ENCODE results near the gene GRK5. TPM values are rescaled to one million over a fixed set of nuclear protein-coding genes. Genes with fewer than 3 reads are reported as not detected.

The GRK5 gene
- total RNA-seq, 4 donors from 2014 or later = 11.6 to 38.2 (median 21.4) TPM

- TF ChIP-seq CTCF (IDR thresholded peaks at IDR 0.05; ENCODE audit: low read depth) = no peak
These were observed 67.2 kb downstream of the GRK5 start for GRCh38 chr10:119274519-119275045.

GRCh38 chr10:119275085-119275484, 67.7 kb downstream of the GRK5 start:
- TF ChIP-seq CTCF (IDR thresholded peaks at IDR 0.05; ENCODE audit: low read depth) = no peak

- TF ChIP-seq CTCF (IDR thresholded peaks at IDR 0.05; ENCODE audit: low read depth) = no peak
These were observed 70.8 kb downstream of the GRK5 start for GRCh38 chr10:119278126-119278709.

GRCh38 chr10:119279441-119279840, 72.1 kb downstream of the GRK5 start:
- TF ChIP-seq CTCF (IDR thresholded peaks at IDR 0.05; ENCODE audit: low read depth) = no peak

- no peak for TF ChIP-seq CTCF (IDR thresholded peaks at IDR 0.05; ENCODE audit: low read depth)
These were observed 74.3 kb downstream of the GRK5 start for GRCh38 chr10:119281581-119282071.

GRCh38 chr10:119282446-119282845, 75.1 kb downstream of the GRK5 start:
- no peak for TF ChIP-seq CTCF (IDR thresholded peaks at IDR 0.05; ENCODE audit: low read depth)

- TF ChIP-seq CTCF (IDR thresholded peaks at IDR 0.05; ENCODE audit: low read depth) = no peak
These were observed 76.0 kb downstream of the GRK5 start for GRCh38 chr10:119283387-119283786.
